GM23248 (cell line): Measurements from ENCODE around the gene PRKD1. TPM values are rescaled to one million over a fixed set of nuclear protein-coding genes. Genes with fewer than 3 reads are reported as not detected.

Experiments
- DNase-seq: peaks from one replicate; pipeline ENCODE4 v3.0.0-alpha.2; 2015
- H2AFZ ChIP-seq: fragments of 200-600 bp; sonication (generic); 2 replicates; pipeline ENCODE4 v1.6.1; 2016; ENCODE audit warnings: antibody characterized with exemption
- H3F3A ChIP-seq: fragments of 200-600 bp; sonication (generic); 2 replicates; pipeline ENCODE4 v1.6.1; 2016; ENCODE audit warnings: mild to moderate bottlenecking, antibody characterized with exemption, mixed run types; ENCODE audit not compliant: insufficient read depth
- H3K27ac ChIP-seq: fragments of 200-600 bp; sonication (generic); 2 replicates; pipeline ENCODE4 v1.5.1; 2016; ENCODE audit warnings: mild to moderate bottlenecking
- H3K27me3 ChIP-seq: fragments of 200-600 bp; sonication (generic); replicated peaks from 2 replicates; pipeline ENCODE4 v1.6.1; 2016; ENCODE audit warnings: mild to moderate bottlenecking; ENCODE audit not compliant: insufficient read depth
- H3K36me3 ChIP-seq: fragments of 200-600 bp; sonication (generic); 2 replicates; pipeline ENCODE4 v1.6.1; 2016; ENCODE audit warnings: low read depth, mild to moderate bottlenecking
- H3K4me1 ChIP-seq: fragments of 200-600 bp; sonication (generic); 2 replicates; pipeline ENCODE4 v1.6.1; 2016; ENCODE audit warnings: mild to moderate bottlenecking; ENCODE audit not compliant: insufficient read depth
- H3K4me2 ChIP-seq: fragments of 200-600 bp; sonication (generic); one replicate; pipeline ENCODE4 v1.6.1; 2016; ENCODE audit warnings: mild to moderate bottlenecking; ENCODE audit not compliant: unreplicated experiment
- H3K4me3 ChIP-seq: fragments of 200-600 bp; sonication (generic); 2 replicates; pipeline ENCODE4 v1.5.1; 2016; ENCODE audit warnings: mild to moderate bottlenecking
- H3K79me2 ChIP-seq: fragments of 200-600 bp; sonication (generic); 2 replicates; pipeline ENCODE4 v1.6.1; 2016; ENCODE audit warnings: mild to moderate bottlenecking; ENCODE audit not compliant: insufficient read depth
- H3K9ac ChIP-seq: fragments of 200-600 bp; sonication (generic); 2 replicates; pipeline ENCODE4 v1.6.1; 2016; ENCODE audit warnings: mild to moderate bottlenecking
- H3K9me2 ChIP-seq: fragments of 200-600 bp; sonication (generic); 2 replicates; pipeline ENCODE4 v1.6.1; 2016; ENCODE audit warnings: mixed run types, mild to moderate bottlenecking, moderate library complexity; ENCODE audit not compliant: insufficient read depth
- H3K9me3 ChIP-seq: fragments of 200-600 bp; sonication (generic); one replicate; pipeline ENCODE4 v1.6.1; 2017; ENCODE audit warnings: low read depth
- H4K20me1 ChIP-seq: fragments of 200-600 bp; sonication (generic); 2 replicates; pipeline ENCODE4 v1.6.0; 2016; ENCODE audit not compliant: insufficient read depth
- EZH2 ChIP-seq: fragments of 200-600 bp; sonication (generic); IDR thresholded peaks from 2 replicates; pipeline ENCODE4 v1.6.1; 2018; ENCODE audit warnings: antibody characterized with exemption, mild to moderate bottlenecking; ENCODE audit not compliant: insufficient read depth, poor library complexity, severe bottlenecking
- EZH2phosphoT487 ChIP-seq: fragments of 200-600 bp; sonication (generic); IDR thresholded peaks from 2 replicates; pipeline ENCODE4 v1.6.1; 2018; ENCODE audit warnings: antibody characterized with exemption, moderate library complexity, mild to moderate bottlenecking, low read depth; ENCODE audit not compliant: insufficient read depth
- WGBS, 2 experiments: methylation state at CpG; one replicate each; pipeline ENCODE4 v1.1.6; 2015 to 2017; ENCODE audit warnings: low lambda C conversion rate in 2 of 2, low coverage in 1 of 2; ENCODE audit errors: missing lambda C conversion rate in 2 of 2; 5-methylcytosine and 5-hydroxymethylcytosine counted together
- in situ Hi-C: fragments of 300-500 bp; cut with MboI; formaldehyde crosslinking; loops from 2 replicates; pipeline ENCODE4 v1.15.0; 2020
- polyA plus RNA-seq: library from polyadenylated mRNA; unstranded; fragments of >200 nt; fragmentation: Nextera tagmentation; extraction: Ambion mirVana; gene quantifications from 2 replicates; pipeline ENCODE4 v1.2.1, GENCODE V29; 2016
- total RNA-seq: library from RNA; depleted of rRNA; stranded (reverse); fragments of >200 nt; shearing (Covaris generic); gene quantifications from 2 replicates; pipeline ENCODE4 v1.2.3, GENCODE V29; 2014

Gene PRKD1
- total and polyA plus RNA-seq, 2 experiments from 2014 or later: 24.2 to 30.7 TPM

- Histone ChIP-seq H3K4me3 (no peak overlapping the region), H3K9me2 (no peaks in the 10 kb centered on the region), H3K36me3 (peaks cover 22% of the 10 kb centered on the region), H3K9me3 (no peaks in the 10 kb centered on the region), H3K4me1 (peaks cover 11% of the 10 kb centered on the region), H3K9ac (no peak overlapping the region), H3K27ac (no peak overlapping the region), H2AFZ (no peak overlapping the region), H4K20me1 (no peaks in the 10 kb centered on the region), H3K4me2 (no peak overlapping the region), H3K79me2 (no peaks in the 10 kb centered on the region), H3K27me3 (no peaks in the 10 kb centered on the region), H3F3A (peaks cover 14% of the 10 kb centered on the region)
- TF ChIP-seq EZH2 (no peak), EZH2phosphoT487 (no peak)
- in situ Hi-C loops: no loop called here
- no peak for DNase-seq
Observed at GRCh38 chr14:29629839-29630238, 297.8 kb downstream of the PRKD1 start.

GRCh38 chr14:29627137-29627536 lies 300.5 kb downstream of the PRKD1 start:
- peaks cover 28% of the 10 kb centered on the region for H3K36me3 ChIP-seq
- no peak overlapping the region for H3K4me3 ChIP-seq
- in situ Hi-C loops: no loop called here
- 3 to 8% methylated on average over 3 of the region's 3 CpGs for WGBS, 2 experiments
- H3K27ac ChIP-seq: peak overlapping the region; percentile 23
- no peaks in the 10 kb centered on the region for H3K9me2 ChIP-seq
- no peak overlapping the region for H3K9ac ChIP-seq
- H3F3A ChIP-seq: peaks cover 14% of the 10 kb centered on the region
- peak; percentile 84 for DNase-seq
- no peak overlapping the region for H2AFZ ChIP-seq
- H3K4me2 ChIP-seq: no peak overlapping the region
- no peaks in the 10 kb centered on the region for H4K20me1 ChIP-seq
- no peaks in the 10 kb centered on the region for H3K27me3 ChIP-seq
- H3K4me1 ChIP-seq: peaks cover 11% of the 10 kb centered on the region
- TF ChIP-seq EZH2phosphoT487 (no peak), EZH2 (no peak)
- no peaks in the 10 kb centered on the region for H3K79me2 ChIP-seq
- no peaks in the 10 kb centered on the region for H3K9me3 ChIP-seq

GRCh38 chr14:29618323-29619067 lies 309.2 kb downstream of the PRKD1 start:
- H3F3A ChIP-seq: no peaks in the 10 kb centered on the region
- DNase-seq: no peak
- peaks cover 42% of the 10 kb centered on the region for H3K36me3 ChIP-seq
- H3K9ac ChIP-seq: no peak overlapping the region
- H2AFZ ChIP-seq: no peak overlapping the region
- H4K20me1 ChIP-seq: no peaks in the 10 kb centered on the region
- 95 to 100% methylated on average over 4 of the region's 4 CpGs for WGBS, 2 experiments
- H3K4me1 ChIP-seq: no peaks in the 10 kb centered on the region
- no peak overlapping the region for H3K27ac ChIP-seq
- H3K4me3 ChIP-seq: no peak overlapping the region
- H3K9me2 ChIP-seq: no peaks in the 10 kb centered on the region
- no peaks in the 10 kb centered on the region for H3K27me3 ChIP-seq
- in situ Hi-C loops: no loop called here
- H3K4me2 ChIP-seq: no peak overlapping the region
- no peak for TF ChIP-seq EZH2
- no peak for TF ChIP-seq EZH2phosphoT487
- no peaks in the 10 kb centered on the region for H3K79me2 ChIP-seq
- no peaks in the 10 kb centered on the region for H3K9me3 ChIP-seq

GRCh38 chr14:29616922-29617321 lies 310.7 kb downstream of the PRKD1 start:
- H2AFZ ChIP-seq: no peak overlapping the region
- H3K4me2 ChIP-seq: no peak overlapping the region
- no peaks in the 10 kb centered on the region for H3K79me2 ChIP-seq
- in situ Hi-C loops: no loop called here
- no peaks in the 10 kb centered on the region for H4K20me1 ChIP-seq
- no peak overlapping the region for H3K4me3 ChIP-seq
- TF ChIP-seq EZH2phosphoT487 (no peak), EZH2 (no peak)
- no peak for DNase-seq
- H3K9me2 ChIP-seq: no peaks in the 10 kb centered on the region
- no peaks in the 10 kb centered on the region for H3F3A ChIP-seq
- no peaks in the 10 kb centered on the region for H3K9me3 ChIP-seq
- peaks cover 32% of the 10 kb centered on the region; the same call in 1 of the 2 replicates for H3K36me3 ChIP-seq
- H3K27me3 ChIP-seq: no peaks in the 10 kb centered on the region
- no peak overlapping the region for H3K9ac ChIP-seq
- H3K27ac ChIP-seq: no peak overlapping the region
- no peaks in the 10 kb centered on the region for H3K4me1 ChIP-seq
